Adrenal gland (tissue), 5 donors: ENCODE results near the gene PTMA.
"Not testable (repeated sequence)": the region's sequence is repeated elsewhere in the genome, so short reads cannot be mapped to it uniquely, and the experiment has no call there.

Experiments
- POLR2A ChIP-seq, 2 donors: fragments of 450-650 bp; IDR thresholded peaks; one replicate each; pipeline ENCODE4 v1.6.1; 2017; ENCODE audit warnings: antibody characterized with exemption in 2 of 2, mild to moderate bottlenecking in 2 of 2, moderate library complexity in 1 of 2
- TF ChIP-seq, protein P1 (sequence below), 6 experiments: fragments of 450-650 bp in 4 of 6; fragments of 200-600 bp in 2 of 6; sonication (generic) in 1 of 6; IDR thresholded peaks; 1 replicate in 5 of 6; 2 replicates in 1 of 6; pipeline versions ENCODE4 v1.5.1 to v1.8.0; 2016 to 2021; ENCODE audit warnings: antibody characterized with exemption in 6 of 6, mild to moderate bottlenecking in 2 of 6, moderate library complexity in 1 of 6
- donor health status: DM: no; HTN: no; CAD: no.

DNA sequence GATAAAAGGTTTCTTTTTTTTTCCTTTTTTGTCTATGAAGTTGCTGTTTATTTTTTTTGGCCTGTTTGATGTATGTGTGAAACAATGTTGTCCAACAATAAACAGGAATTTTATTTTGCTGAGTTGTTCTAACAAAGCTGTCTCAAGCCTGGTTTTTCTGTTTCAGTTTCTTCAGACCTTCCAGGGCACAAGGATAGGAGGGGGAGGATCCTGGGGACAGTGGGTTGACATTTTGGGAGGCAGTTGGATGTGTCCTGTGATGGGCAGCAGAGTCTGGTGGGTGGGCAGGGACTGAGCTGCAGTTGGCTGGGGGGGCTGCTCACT is 5.0 kb downstream of the PTMA start:
- TF ChIP-seq, protein P1, sequence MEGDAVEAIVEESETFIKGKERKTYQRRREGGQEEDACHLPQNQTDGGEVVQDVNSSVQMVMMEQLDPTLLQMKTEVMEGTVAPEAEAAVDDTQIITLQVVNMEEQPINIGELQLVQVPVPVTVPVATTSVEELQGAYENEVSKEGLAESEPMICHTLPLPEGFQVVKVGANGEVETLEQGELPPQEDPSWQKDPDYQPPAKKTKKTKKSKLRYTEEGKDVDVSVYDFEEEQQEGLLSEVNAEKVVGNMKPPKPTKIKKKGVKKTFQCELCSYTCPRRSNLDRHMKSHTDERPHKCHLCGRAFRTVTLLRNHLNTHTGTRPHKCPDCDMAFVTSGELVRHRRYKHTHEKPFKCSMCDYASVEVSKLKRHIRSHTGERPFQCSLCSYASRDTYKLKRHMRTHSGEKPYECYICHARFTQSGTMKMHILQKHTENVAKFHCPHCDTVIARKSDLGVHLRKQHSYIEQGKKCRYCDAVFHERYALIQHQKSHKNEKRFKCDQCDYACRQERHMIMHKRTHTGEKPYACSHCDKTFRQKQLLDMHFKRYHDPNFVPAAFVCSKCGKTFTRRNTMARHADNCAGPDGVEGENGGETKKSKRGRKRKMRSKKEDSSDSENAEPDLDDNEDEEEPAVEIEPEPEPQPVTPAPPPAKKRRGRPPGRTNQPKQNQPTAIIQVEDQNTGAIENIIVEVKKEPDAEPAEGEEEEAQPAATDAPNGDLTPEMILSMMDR (IDR thresholded peaks at IDR 0.05) = not testable (repeated sequence)
- not testable (repeated sequence) for TF ChIP-seq POLR2A (IDR thresholded peaks at IDR 0.05)
